Measurements from ENCODE around the gene PTPN4.
"Not testable (repeated sequence)": the region's sequence is repeated elsewhere in the genome, so short reads cannot be mapped to it uniquely, and the experiment has no call there.

PTPN4 gene

DNA sequence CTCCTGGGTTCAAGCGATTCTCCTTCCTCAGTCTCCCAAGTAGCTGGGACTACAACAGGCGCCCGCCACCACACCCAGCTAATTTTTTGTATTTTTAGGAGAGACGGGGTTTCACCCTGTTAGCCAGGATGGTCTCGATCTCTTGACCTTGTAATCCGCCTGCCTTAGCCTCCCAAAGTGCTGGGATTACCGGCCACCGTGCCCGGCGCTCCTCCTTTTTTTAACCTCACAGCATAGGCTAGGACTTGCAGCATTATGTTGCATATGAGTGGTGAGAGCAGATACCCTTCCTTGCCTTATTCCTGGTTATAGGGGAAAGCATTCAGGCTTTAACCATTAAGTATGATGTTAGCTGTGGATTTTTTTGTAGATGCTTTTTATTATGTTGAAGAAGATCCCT lies 42.3 kb downstream of the PTPN4 start:
- not testable (repeated sequence) for H3K36me3 ChIP-seq (ENCODE audit: control insufficient read depth in 1 of 2, insufficient read depth in 2 of 2, low read depth in 1 of 2, low read length in 2 of 2); H2BK5ac ChIP-seq (ENCODE audit: low read depth, low read length, poor library complexity, severe bottlenecking); H3K9ac ChIP-seq (ENCODE audit: low read length)

GRCh38 chr2:119803101-119803500 lies 43.4 kb downstream of the PTPN4 start:
- no peaks in the 10 kb centered on the region for H3K4me1 ChIP-seq (ENCODE audit: control insufficient read depth, insufficient read depth, low read depth, low read length)
- H3K9ac ChIP-seq (ENCODE audit: low read length), result no peak overlapping the region
- H2BK120ac ChIP-seq (ENCODE audit: low read depth, low read length), result no peak overlapping the region
- H3K27me3 ChIP-seq (ENCODE audit: control insufficient read depth in 1 of 2, insufficient read depth in 1 of 2, low read length in 2 of 2), result no peaks in the 10 kb centered on the region
- no peak overlapping the region for H3K4me2 ChIP-seq (ENCODE audit: low read length, poor library complexity, severe bottlenecking)
- no peak overlapping the region for H3K23ac ChIP-seq (ENCODE audit: low read length in 2 of 2)
- DNase-seq, result no peak
- no peak overlapping the region for H3K14ac ChIP-seq (ENCODE audit: low read length in 2 of 2)
- H3K79me1 ChIP-seq (replicated peaks; ENCODE audit: low read length, poor library complexity, severe bottlenecking), result peaks cover 3% of the 10 kb centered on the region
- WGBS, result no CpG with 5 or more reads among the region's 2 CpGs
- H2AFZ ChIP-seq (ENCODE audit: low read depth, low read length), result no peak overlapping the region
- no peak overlapping the region for H2BK12ac ChIP-seq (ENCODE audit: low read length in 2 of 2)
- H3K27ac ChIP-seq (ENCODE audit: low read length, poor library complexity, severe bottlenecking), result no peak overlapping the region
- no peaks in the 10 kb centered on the region for H3K9me3 ChIP-seq (ENCODE audit: control insufficient read depth, low read length)
- H2AK5ac ChIP-seq (ENCODE audit: low read length, severe bottlenecking), result no peak overlapping the region
- no peak overlapping the region for H2BK5ac ChIP-seq (ENCODE audit: low read depth, low read length, poor library complexity, severe bottlenecking)
- H3K4me3 ChIP-seq (ENCODE audit: insufficient read depth in 1 of 2, low read depth in 1 of 2, low read length in 2 of 2), result no peak overlapping the region
- H3K18ac ChIP-seq (ENCODE audit: low read depth in 1 of 2, low read length in 2 of 2), result no peak overlapping the region
- H2BK15ac ChIP-seq (ENCODE audit: low read depth, poor library complexity, severe bottlenecking), result no peak overlapping the region
- H4K91ac ChIP-seq (ENCODE audit: low read length), result no peak overlapping the region
- H3K4ac ChIP-seq (ENCODE audit: low read depth in 1 of 2, low read length in 2 of 2), result no peak overlapping the region
- no peak overlapping the region for H4K8ac ChIP-seq (ENCODE audit: low read length)
- H3K36me3 ChIP-seq (ENCODE audit: control insufficient read depth in 1 of 2, insufficient read depth in 2 of 2, low read depth in 1 of 2, low read length in 2 of 2), result no peaks in the 10 kb centered on the region

More for the DNA sequence above, 42.3 kb downstream of the PTPN4 start:
- not testable (repeated sequence) for H3K9me3 ChIP-seq (ENCODE audit: control insufficient read depth, low read length); H3K18ac ChIP-seq (ENCODE audit: low read depth in 1 of 2, low read length in 2 of 2); H3K27ac ChIP-seq (ENCODE audit: low read length, poor library complexity, severe bottlenecking); H2BK120ac ChIP-seq (ENCODE audit: low read depth, low read length); H4K8ac ChIP-seq (ENCODE audit: low read length); H2BK15ac ChIP-seq (ENCODE audit: low read depth, poor library complexity, severe bottlenecking); H3K4me1 ChIP-seq (ENCODE audit: control insufficient read depth, insufficient read depth, low read depth, low read length); H3K79me1 ChIP-seq (replicated peaks; ENCODE audit: low read length, poor library complexity, severe bottlenecking); DNase-seq; H2BK12ac ChIP-seq (ENCODE audit: low read length in 2 of 2); H3K27me3 ChIP-seq (ENCODE audit: control insufficient read depth in 1 of 2, insufficient read depth in 1 of 2, low read length in 2 of 2); H3K4me3 ChIP-seq (ENCODE audit: insufficient read depth in 1 of 2, low read depth in 1 of 2, low read length in 2 of 2); H3K14ac ChIP-seq (ENCODE audit: low read length in 2 of 2); H3K4me2 ChIP-seq (ENCODE audit: low read length, poor library complexity, severe bottlenecking); H3K23ac ChIP-seq (ENCODE audit: low read length in 2 of 2); H4K91ac ChIP-seq (ENCODE audit: low read length); H3K4ac ChIP-seq (ENCODE audit: low read depth in 1 of 2, low read length in 2 of 2); H2AFZ ChIP-seq (ENCODE audit: low read depth, low read length); H2AK5ac ChIP-seq (ENCODE audit: low read length, severe bottlenecking)
- 98% methylated on average over 6 of the region's 10 CpGs for WGBS

- H4K91ac ChIP-seq (ENCODE audit: low read length); H3K4me1 ChIP-seq (ENCODE audit: control insufficient read depth, insufficient read depth, low read depth, low read length); H3K27ac ChIP-seq (ENCODE audit: low read length, poor library complexity, severe bottlenecking); H3K4me2 ChIP-seq (ENCODE audit: low read length, poor library complexity, severe bottlenecking); H2BK5ac ChIP-seq (ENCODE audit: low read depth, low read length, poor library complexity, severe bottlenecking); H2BK12ac ChIP-seq (ENCODE audit: low read length in 2 of 2); H3K27me3 ChIP-seq (ENCODE audit: control insufficient read depth in 1 of 2, insufficient read depth in 1 of 2, low read length in 2 of 2); H3K14ac ChIP-seq (ENCODE audit: low read length in 2 of 2); H2AFZ ChIP-seq (ENCODE audit: low read depth, low read length); H2BK15ac ChIP-seq (ENCODE audit: low read depth, poor library complexity, severe bottlenecking); H3K4ac ChIP-seq (ENCODE audit: low read depth in 1 of 2, low read length in 2 of 2); H3K9me3 ChIP-seq (ENCODE audit: control insufficient read depth, low read length); H4K8ac ChIP-seq (ENCODE audit: low read length); H3K9ac ChIP-seq (ENCODE audit: low read length); H3K4me3 ChIP-seq (ENCODE audit: insufficient read depth in 1 of 2, low read depth in 1 of 2, low read length in 2 of 2); DNase-seq; H3K18ac ChIP-seq (ENCODE audit: low read depth in 1 of 2, low read length in 2 of 2); H2BK120ac ChIP-seq (ENCODE audit: low read depth, low read length); H3K23ac ChIP-seq (ENCODE audit: low read length in 2 of 2); H2AK5ac ChIP-seq (ENCODE audit: low read length, severe bottlenecking); H3K36me3 ChIP-seq (ENCODE audit: control insufficient read depth in 1 of 2, insufficient read depth in 2 of 2, low read depth in 1 of 2, low read length in 2 of 2); H3K79me1 ChIP-seq (replicated peaks; ENCODE audit: low read length, poor library complexity, severe bottlenecking): not testable (repeated sequence)
- 100% methylated on average over 5 of the region's 6 CpGs for WGBS
These were observed 44.7 kb downstream of the PTPN4 start for GRCh38 chr2:119804409-119804808.

DNA sequence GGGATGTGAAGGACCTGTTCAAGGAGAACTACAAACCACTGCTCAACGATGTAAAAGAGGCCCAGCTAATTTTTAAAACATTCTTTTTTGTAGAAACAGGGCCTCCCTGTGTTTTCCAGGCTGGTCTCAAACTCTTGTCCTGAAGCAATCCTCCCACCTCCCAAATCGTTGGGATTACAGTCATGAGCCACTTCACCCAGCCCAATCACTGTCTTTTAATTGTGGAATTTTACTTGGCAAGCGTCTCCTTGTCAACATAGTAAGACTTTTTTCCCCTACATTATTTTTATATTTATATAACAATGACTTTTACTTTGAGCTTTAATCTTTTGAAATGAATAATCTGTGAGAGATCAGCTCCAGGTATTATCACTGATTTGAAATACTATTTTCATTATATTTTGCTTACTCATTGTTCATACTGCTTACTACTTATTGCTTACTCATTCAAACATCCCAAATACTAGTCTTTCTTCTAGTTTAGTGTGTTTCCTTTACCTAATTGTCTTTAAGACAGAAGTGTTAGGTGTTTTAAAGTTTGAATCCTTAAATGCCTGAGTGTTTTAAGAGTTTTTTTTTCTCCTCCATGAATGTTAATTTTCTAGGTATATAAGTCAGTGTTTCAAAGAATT lies 48.9 kb downstream of the PTPN4 start:
- Histone ChIP-seq H3K14ac (ENCODE audit: low read length in 2 of 2) (no peak overlapping the region), H3K18ac (ENCODE audit: low read depth in 1 of 2, low read length in 2 of 2) (no peak overlapping the region), H3K4me2 (ENCODE audit: low read length, poor library complexity, severe bottlenecking) (no peak overlapping the region), H2BK15ac (ENCODE audit: low read depth, poor library complexity, severe bottlenecking) (no peak overlapping the region), H3K9me3 (ENCODE audit: control insufficient read depth, low read length) (no peaks in the 10 kb centered on the region), H2BK120ac (ENCODE audit: low read depth, low read length) (no peak overlapping the region), H3K27ac (ENCODE audit: low read length, poor library complexity, severe bottlenecking) (no peak overlapping the region), H3K27me3 (ENCODE audit: control insufficient read depth in 1 of 2, insufficient read depth in 1 of 2, low read length in 2 of 2) (no peaks in the 10 kb centered on the region), H3K4me3 (ENCODE audit: insufficient read depth in 1 of 2, low read depth in 1 of 2, low read length in 2 of 2) (no peak overlapping the region), H3K9ac (ENCODE audit: low read length) (peak overlapping the region; percentile 84), H3K79me1 (replicated peaks; ENCODE audit: low read length, poor library complexity, severe bottlenecking) (peaks cover 11% of the 10 kb centered on the region), H3K4ac (ENCODE audit: low read depth in 1 of 2, low read length in 2 of 2) (no peak overlapping the region), H3K4me1 (ENCODE audit: control insufficient read depth, insufficient read depth, low read depth, low read length) (no peaks in the 10 kb centered on the region), H2AFZ (ENCODE audit: low read depth, low read length) (no peak overlapping the region), H3K23ac (ENCODE audit: low read length in 2 of 2) (no peak overlapping the region), H3K36me3 (ENCODE audit: control insufficient read depth in 1 of 2, insufficient read depth in 2 of 2, low read depth in 1 of 2, low read length in 2 of 2) (no peaks in the 10 kb centered on the region), H4K91ac (ENCODE audit: low read length) (no peak overlapping the region), H2AK5ac (ENCODE audit: low read length, severe bottlenecking) (no peak overlapping the region), H2BK5ac (ENCODE audit: low read depth, low read length, poor library complexity, severe bottlenecking) (no peak overlapping the region), H2BK12ac (ENCODE audit: low read length in 2 of 2) (no peak overlapping the region), H4K8ac (ENCODE audit: low read length) (no peak overlapping the region)
- no peak for DNase-seq
- WGBS, result 89% methylated on average over 2 of the region's 3 CpGs

Data from mesenchymal stem cell (in vitro differentiated cells and primary cell).